ENCODE measurements around the gene PSMG4. TPM values are rescaled to one million over a fixed set of nuclear protein-coding genes. Genes with fewer than 3 reads are reported as not detected.

Gene PSMG4
- total RNA-seq, 1 donor from 2014 or later, result 89.9 TPM

- DNase-seq (ENCODE audit: low read depth, low spot score), result no peak
These were observed 30.2 kb downstream of the PSMG4 start for GRCh38 chr6:3288711-3289663.

GRCh38 chr6:3289664-3290055 lies 30.9 kb downstream of the PSMG4 start:
- no peak for DNase-seq (ENCODE audit: low read depth, low spot score)

DNA sequence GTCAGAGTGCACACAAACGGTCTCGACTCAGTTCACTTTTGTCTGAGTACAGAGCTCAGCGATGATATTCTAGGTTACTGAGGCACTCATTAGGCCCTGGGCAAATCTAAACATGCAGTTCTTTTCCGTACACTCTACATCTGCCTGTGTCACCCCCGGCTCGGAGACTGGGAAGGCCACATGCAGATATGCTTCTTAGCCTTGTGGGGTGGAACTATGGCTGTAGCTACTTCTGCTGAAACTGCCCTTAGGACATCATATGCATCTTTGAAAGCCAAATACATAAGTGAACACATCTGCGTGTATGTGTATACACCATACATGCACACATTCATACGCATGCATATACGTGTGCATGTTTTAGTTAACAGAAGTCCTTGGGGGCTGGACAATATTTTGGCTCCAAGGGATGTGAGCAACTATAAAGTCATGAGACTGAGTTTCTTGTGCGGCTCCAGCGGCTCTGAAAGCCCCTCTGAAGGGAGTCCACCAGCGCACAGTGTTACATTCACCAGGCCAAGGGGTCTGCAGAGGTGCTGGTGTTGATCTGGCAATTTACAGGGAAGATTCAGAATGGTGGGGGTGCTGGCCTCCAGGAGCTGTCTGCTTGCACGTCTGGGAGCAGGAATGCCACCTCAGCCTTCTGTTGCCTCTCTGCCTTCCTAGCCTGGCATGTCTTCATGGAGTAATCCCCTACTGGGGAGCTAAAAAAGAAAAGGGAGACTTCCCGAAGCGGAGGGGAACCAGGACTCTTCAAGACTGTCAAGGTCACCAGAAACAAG lies 31.6 kb downstream of the PSMG4 start:
- DNase-seq (ENCODE audit: low read depth, low spot score), result no peak

DNA sequence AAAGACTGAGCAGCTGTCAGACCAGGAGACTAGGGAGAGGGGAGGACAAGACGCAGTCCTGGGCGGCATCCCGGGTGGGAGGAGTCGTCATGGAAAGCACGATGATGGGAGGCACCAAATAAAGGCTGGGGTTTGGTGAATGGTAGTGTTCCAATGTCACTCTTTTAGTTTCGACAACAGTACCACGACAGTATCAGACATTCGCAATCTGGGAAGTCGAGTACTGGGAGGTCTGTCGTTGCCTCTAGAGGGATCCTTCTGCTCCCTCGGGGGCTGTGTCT lies 32.1 kb downstream of the PSMG4 start:
- DNase-seq (ENCODE audit: low read depth, low spot score), result no peak

- no peak for DNase-seq (ENCODE audit: low read depth, low spot score)
These were observed 32.6 kb downstream of the PSMG4 start for GRCh38 chr6:3291346-3291745.

DNA sequence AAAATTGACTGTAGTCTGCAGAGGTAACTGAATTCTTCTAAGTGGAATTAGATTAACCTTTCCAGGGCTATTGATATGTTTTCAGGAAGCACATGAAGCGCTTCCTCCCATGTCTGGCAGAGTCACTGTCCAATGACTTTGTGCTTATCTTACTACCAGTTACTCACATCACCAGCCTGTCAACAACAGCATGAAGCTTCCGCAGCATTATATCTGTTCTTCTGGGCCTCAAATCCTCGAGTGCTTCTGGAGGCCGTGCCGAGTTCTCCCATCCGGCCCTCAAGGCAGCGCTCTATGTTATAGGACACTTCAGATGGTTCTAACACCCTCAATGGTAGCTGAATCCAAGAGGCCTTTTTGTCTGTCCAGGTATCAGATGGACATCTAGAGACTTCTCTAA lies 33.2 kb downstream of the PSMG4 start:
- no peak for DNase-seq (ENCODE audit: low read depth, low spot score)

GRCh38 chr6:3292431-3293197 lies 33.9 kb downstream of the PSMG4 start:
- DNase-seq (ENCODE audit: low read depth, low spot score), result no peak

GRCh38 chr6:3293271-3294155 lies 34.8 kb downstream of the PSMG4 start:
- DNase-seq (ENCODE audit: low read depth, low spot score), result no peak

DNA sequence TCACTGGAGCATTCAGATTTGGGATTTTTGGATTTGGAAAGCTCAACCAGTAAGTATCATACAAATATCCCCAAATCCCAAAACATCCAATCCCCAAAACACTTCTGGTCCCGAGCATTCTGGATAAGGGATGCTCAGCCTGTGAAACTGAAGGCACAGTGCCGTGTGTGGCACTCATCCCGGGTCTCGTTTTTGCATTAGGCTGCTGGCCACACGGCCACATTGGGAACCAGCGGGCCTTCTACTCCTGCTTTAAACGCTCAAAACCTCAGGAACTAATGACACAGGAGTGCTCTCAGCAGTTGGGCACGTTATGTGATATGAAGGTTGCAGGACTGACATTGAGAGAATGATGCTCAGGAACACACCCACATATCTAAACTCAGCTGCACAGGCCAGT lies 35.6 kb downstream of the PSMG4 start:
- DNase-seq (ENCODE audit: low read depth, low spot score), result no peak

DNA sequence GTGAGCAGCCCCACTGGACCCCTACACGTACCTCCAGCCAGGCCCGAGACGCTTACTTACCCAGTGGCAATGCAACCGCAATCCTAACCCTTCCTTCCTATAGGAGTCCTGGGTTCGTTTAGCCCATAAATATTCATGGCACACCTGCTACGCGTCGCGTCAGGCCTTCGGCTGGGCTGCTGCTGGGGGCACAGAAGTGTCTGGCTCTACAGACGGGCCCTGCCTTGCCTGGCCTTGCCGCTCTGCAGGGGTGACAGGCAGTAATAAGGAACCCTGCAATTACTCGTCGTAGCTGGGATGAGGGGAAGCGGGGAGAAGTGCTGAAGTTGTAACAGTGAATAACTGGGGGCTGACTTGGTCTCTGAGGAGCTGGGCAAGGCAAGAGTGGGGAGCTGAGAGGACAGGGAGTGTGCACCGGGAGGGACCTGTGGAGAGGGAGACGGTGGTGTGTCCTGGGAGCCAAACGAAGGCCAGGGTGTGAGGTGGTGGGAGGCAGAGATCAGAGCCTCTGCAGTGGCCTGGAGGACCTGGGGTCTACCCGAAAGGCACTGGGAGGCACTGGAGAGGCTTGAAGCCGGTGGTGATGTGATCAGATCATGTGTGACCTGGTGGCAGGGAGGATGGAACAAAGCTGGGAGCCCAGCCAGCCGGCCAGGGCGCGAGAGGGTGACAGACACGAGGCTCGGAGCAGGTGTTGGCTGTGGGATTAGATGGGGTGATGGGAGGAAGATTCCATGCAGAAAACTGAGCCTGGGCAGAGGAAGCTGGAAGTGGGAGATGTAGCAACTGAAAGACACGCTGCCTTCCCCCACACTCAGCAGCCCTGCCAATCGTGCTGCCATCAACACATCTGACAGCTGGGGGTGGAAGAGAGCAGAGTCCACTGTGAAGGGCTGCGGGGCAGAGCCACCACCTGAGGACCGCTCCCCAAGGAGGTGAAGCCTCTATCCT lies 36.4 kb downstream of the PSMG4 start:
- no peak for DNase-seq (ENCODE audit: low read depth, low spot score)

GRCh38 chr6:3296078-3296477 lies 37.3 kb downstream of the PSMG4 start:
- no peak for DNase-seq (ENCODE audit: low read depth, low spot score)

- DNase-seq (ENCODE audit: low read depth, low spot score), result no peak
These were observed 37.8 kb downstream of the PSMG4 start for GRCh38 chr6:3296537-3296936.

GRCh38 chr6:3297006-3297405 lies 38.3 kb downstream of the PSMG4 start:
- DNase-seq (ENCODE audit: low read depth, low spot score), result no peak

- no peak for DNase-seq (ENCODE audit: low read depth, low spot score)
These were observed 39.2 kb downstream of the PSMG4 start for GRCh38 chr6:3297909-3298308.

DNA sequence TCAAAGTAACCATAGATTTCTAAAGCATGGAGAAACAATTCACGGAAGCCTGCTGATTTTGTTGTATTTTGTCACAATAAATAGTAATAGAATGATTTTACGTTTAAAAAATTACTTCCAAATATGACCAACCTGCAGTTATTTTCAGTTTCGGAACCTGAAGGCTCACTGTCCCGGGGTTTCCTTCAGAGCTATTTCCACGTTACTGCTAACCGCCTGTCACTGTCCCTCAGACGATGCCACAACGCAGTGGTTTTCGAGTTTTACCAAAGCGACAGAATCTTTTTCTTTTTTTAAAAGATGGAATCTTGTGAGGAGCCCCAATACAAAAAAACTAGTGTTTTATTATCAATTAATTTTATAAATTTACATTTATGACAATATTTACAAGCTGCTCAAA lies 40.5 kb downstream of the PSMG4 start:
- DNase-seq (ENCODE audit: low read depth, low spot score), result no peak

GRCh38 chr6:3301506-3301905 lies 42.8 kb downstream of the PSMG4 start:
- no peak for DNase-seq (ENCODE audit: low read depth, low spot score)

- no peak for DNase-seq (ENCODE audit: low read depth, low spot score)
These were observed 45.2 kb downstream of the PSMG4 start for GRCh38 chr6:3303795-3304411.

GRCh38 chr6:3304500-3305215 lies 45.9 kb downstream of the PSMG4 start:
- DNase-seq (ENCODE audit: low read depth, low spot score), result no peak

- no peak for DNase-seq (ENCODE audit: low read depth, low spot score)
These were observed 46.4 kb downstream of the PSMG4 start for GRCh38 chr6:3305216-3305565.
